RWPE1 (cell line): ENCODE data around the gene ZNF565.

Source experiments
- CTCF ChIA-PET: fragments of 350-600 bp; sonication (Branson Sonifier 250); formaldehyde crosslinking; extraction: SDS; loops from one replicate; lab custom pipeline; 2021; lab: Yijun Ruan, JAX
- POLR2A ChIA-PET: fragments of 400-600 bp; formaldehyde crosslinking; extraction: SDS; loops from one replicate; lab custom pipeline; 2020; ENCODE audit warnings: antibody characterized with exemption; ENCODE audit not compliant: low non-redundant PET; lab: Yijun Ruan, JAX
- DNase-seq: peaks from one replicate; pipeline ENCODE4 v3.0.0; 2012; ENCODE audit warnings: low spot score
- H3K27ac ChIP-seq: fragments of 450-650 bp; 2 replicates; pipeline ENCODE4 v1.5.1; 2017
- TF ChIP-seq, protein P1 (sequence below): fragments of 450-650 bp; conservative IDR thresholded peaks from 2 replicates; pipeline ENCODE4 v1.5.1; 2017; ENCODE audit warnings: low read depth, mild to moderate bottlenecking

The ZNF565 gene

DNA sequence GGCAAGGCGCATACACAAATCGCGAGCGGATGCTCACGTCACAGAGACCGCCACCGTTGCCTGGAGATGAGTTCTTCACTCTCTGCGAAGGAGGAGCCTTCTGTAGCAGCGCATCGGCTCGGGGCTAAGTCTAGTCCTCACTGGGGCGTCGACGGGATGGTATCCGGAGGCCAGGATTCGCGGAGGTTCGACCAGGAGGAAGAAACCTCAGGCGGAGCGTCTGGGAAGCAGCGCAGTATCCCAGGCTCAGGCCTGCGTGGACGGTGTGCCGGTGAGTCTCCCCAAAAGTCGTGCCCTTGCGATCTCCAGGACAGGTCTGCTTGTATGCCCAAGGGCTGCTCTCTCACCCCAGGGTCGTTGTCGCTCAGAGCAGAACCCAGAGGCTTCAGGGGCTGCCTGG, 40.9 kb upstream of the ZNF565 start:
- DNase-seq = no peak
- ChIA-PET CTCF (no interaction called here), POLR2A (no interaction called here)
- TF ChIP-seq, protein P1, sequence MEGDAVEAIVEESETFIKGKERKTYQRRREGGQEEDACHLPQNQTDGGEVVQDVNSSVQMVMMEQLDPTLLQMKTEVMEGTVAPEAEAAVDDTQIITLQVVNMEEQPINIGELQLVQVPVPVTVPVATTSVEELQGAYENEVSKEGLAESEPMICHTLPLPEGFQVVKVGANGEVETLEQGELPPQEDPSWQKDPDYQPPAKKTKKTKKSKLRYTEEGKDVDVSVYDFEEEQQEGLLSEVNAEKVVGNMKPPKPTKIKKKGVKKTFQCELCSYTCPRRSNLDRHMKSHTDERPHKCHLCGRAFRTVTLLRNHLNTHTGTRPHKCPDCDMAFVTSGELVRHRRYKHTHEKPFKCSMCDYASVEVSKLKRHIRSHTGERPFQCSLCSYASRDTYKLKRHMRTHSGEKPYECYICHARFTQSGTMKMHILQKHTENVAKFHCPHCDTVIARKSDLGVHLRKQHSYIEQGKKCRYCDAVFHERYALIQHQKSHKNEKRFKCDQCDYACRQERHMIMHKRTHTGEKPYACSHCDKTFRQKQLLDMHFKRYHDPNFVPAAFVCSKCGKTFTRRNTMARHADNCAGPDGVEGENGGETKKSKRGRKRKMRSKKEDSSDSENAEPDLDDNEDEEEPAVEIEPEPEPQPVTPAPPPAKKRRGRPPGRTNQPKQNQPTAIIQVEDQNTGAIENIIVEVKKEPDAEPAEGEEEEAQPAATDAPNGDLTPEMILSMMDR = no peak
- H3K27ac ChIP-seq = no peak overlapping the region

DNA sequence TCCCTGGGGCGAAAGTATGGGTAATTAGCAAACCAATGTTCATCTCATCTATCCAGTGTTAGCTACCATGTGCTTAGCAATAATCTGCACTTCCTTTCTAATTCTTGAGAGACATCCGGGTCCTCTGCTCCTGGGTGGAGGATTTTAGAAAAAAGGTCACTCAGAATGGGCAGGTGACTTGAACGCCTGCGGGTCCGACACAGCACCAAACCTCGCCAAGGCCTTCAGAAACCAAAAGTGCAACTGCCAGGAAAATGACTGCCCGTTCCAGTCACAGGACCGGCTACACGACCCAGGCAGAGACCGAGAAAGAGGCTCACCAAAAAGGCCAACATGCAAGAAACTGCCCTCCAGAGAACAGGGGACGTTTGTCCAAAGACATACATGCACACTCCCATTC, 40.4 kb upstream of the ZNF565 start:
- DNase-seq = no peak
- ChIA-PET CTCF (no interaction called here), POLR2A (no interaction called here)
- TF ChIP-seq, protein P1 = no peak
- no peak overlapping the region for H3K27ac ChIP-seq

DNA sequence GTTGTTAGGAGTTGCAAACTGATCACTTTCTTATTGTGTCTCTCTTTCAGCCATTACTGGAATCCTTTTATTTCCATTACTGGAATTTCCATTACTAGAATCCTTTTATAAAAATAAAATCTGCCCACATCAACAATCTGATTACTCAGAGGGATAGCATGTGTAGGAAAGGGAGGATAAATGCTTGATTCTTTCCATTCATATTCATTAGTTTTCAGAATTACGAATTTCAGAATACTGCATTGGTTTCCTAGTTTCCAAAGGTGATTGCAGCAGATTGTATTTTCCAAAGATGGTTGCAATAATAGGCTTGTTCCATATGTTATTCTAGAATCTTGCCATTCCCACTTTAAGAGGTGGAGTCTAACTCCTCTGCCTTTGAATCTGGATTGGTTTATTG, 37.6 kb upstream of the ZNF565 start:
- TF ChIP-seq, protein P1 = no peak
- POLR2A ChIA-PET = no interaction called here
- no peak for DNase-seq
- CTCF ChIA-PET = no interaction called here
- no peak overlapping the region for H3K27ac ChIP-seq

DNA sequence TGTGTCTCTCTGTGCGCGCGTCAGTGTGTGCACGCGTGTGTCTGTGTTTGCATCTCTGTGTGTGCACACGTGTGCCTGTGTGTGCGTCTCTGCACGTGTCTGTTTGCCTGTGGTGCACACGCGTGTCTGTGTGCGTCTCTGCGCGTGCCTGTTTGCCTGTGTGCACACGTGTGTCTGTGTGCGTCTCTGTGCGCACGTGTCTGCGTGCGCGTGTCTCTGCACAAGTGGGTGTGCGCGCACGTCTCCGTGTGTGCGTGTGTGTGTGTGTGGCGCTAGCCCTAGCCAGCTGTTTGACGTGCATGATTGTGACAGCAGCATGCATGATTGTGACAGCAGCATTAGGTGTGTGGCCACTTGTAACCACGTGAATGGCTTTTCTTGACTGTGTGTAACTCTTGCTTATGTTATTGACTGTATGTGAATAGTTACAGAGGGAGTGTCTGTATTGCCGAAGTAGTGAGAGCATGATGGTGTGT, 31.6 kb upstream of the ZNF565 start:
- ChIA-PET POLR2A (no interaction called here), CTCF (no interaction called here)
- DNase-seq = no peak
- TF ChIP-seq, protein P1 = no peak
- no peak overlapping the region for H3K27ac ChIP-seq

DNA sequence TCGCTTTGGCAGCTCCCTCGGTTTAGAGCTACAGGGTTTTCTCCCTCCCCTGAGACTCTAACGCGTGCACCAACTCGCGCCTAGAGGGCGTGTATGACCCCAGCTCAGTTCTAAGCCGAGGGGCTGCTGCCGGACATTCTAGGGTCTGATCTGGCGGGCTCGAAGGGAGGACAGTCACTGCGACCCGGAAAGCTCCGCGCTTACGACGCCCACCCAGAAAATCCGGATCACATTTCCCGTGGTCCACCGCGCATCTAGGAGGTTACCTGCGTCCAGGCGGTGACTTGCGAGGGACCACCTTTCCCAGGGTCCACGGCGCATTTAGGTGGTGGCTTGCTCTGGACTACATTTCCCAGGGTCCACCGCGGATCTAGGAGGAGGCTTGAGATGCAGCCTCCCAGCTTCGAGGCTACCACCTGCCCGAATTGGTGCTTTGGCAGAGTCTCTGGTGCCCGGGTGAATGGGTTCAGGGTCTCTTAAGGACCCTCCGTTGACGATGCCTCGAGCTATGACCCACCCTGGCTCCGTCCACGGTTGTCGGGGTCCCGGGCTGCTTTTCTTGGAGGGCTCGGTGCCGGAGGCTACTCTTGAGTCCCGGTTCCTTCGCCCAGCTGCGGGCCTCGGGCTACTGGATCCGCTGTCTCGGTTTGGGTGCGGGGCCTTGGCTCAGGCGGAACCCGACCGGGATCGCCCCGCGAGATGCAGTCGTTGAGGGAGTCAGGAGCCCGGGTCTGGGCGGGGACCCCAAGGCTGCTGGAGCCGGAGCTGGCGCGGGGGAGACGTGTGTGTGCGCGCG, 30.9 kb upstream of the ZNF565 start:
- no peak for DNase-seq
- TF ChIP-seq, protein P1 = no peak
- no peak overlapping the region for H3K27ac ChIP-seq
- CTCF ChIA-PET = interaction anchor here (0.6 kb wide), 1 partner anchor 17 kb away, joined by 3 read pairs; no protein-coding TSS in a partner anchor
- POLR2A ChIA-PET = no interaction called here

DNA sequence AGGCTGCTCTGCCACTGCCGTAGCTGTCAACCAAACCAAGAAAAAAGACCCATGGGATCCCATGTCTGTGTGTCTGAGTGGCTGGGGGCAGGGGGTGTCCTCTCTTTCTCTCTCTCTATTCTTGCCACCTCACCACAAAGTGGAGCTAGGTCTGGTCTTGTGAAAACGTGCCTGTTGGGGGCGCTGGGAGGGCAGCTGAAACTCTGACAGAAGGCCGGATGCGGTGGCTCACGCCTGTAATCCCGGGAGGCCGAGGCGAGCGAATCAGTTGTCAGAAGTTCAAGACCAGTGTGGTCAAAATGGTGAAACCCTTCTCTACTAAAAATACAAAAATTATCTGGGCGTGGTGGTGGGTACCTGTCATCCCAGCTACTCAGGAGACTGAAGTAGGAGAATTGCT, 29.6 kb upstream of the ZNF565 start:
- ChIA-PET CTCF (no interaction called here), POLR2A (no interaction called here)
- TF ChIP-seq, protein P1 = no peak
- DNase-seq = no peak
- no peak overlapping the region for H3K27ac ChIP-seq
